Kidney (tissue), 14 donors: ENCODE measurements around the gene PLCD1. TPM values are rescaled to one million over a fixed set of nuclear protein-coding genes. Genes with fewer than 3 reads are reported as not detected.

Experiments
- DNase-seq, 5 donors: peaks; one replicate each; pipeline ENCODE4 v3.0.0-alpha.2; 2013 to 2020
- FAIRE-seq: peaks from 2 replicates; lab custom pipeline; 2012; peaks lifted over from hg19 to GRCh38; lab: Jason Lieb, UNC
- H3K27ac ChIP-seq, 2 donors: one replicate each; pipeline ENCODE4 v1.7.0; 2013; ENCODE audit warnings: low read depth in 2 of 2, low read length in 2 of 2, inconsistent platforms in 1 of 2
- H3K27me3 ChIP-seq: one replicate; pipeline ENCODE4 v1.7.1; 2013; ENCODE audit warnings: low read length, inconsistent platforms; ENCODE audit not compliant: control insufficient read depth, insufficient read depth
- H3K36me3 ChIP-seq, 3 donors: one replicate each; pipeline versions ENCODE4 v1.7.0 to v1.7.1; 2013; ENCODE audit warnings: low read length in 3 of 3, control low read depth in 1 of 3, inconsistent platforms in 1 of 3; ENCODE audit not compliant: insufficient read depth in 3 of 3, control insufficient read depth in 2 of 3
- H3K4me1 ChIP-seq, 3 donors: one replicate each; pipeline versions ENCODE4 v1.7.0 to v1.7.1; 2013; ENCODE audit warnings: low read length in 3 of 3, inconsistent platforms in 1 of 3, low read depth in 1 of 3; ENCODE audit not compliant: control insufficient read depth in 2 of 3, insufficient read depth in 2 of 3
- H3K4me3 ChIP-seq, 3 donors: one replicate each; pipeline versions ENCODE4 v1.7.0 to v1.8.1; 2013; ENCODE audit warnings: low read length in 3 of 3, control low read depth in 1 of 3, inconsistent platforms in 1 of 3
- H3K9ac ChIP-seq, 3 donors: one replicate each; pipeline versions ENCODE4 v1.7.0 to v1.7.1; 2013; ENCODE audit warnings: low read length in 3 of 3, control low read depth in 1 of 3, inconsistent platforms in 1 of 3
- H3K9me3 ChIP-seq, 3 donors: one replicate each; pipeline versions ENCODE4 v1.7.0 to v1.7.1; 2013; ENCODE audit warnings: low read length in 3 of 3, control low read depth in 1 of 3, inconsistent platforms in 1 of 3; ENCODE audit not compliant: control insufficient read depth in 2 of 3, insufficient read depth in 1 of 3
- CTCF ChIP-seq: IDR thresholded peaks from 3 replicates; pipeline ENCODE4 v1.5.1; 2012; ENCODE audit warnings: mild to moderate bottlenecking, moderate library complexity, borderline replicate concordance; ENCODE audit not compliant: insufficient read depth; ENCODE audit errors: extremely low read depth
- intact Hi-C: fragments of 100-400 bp; cut with DNase I; formaldehyde crosslinking; loops from one replicate; pipeline ENCODE4 v1.11.1; 2022
- polyA plus RNA-seq: library from polyadenylated mRNA; stranded (reverse); fragments of 350-450 nt; fragmentation: Illumina TruSeq; extraction: RNeasy Lipid Tissue Mini Kit (QIAGEN cat#74804); gene quantifications from one replicate; pipeline ENCODE4 v1.2.3, GENCODE V29; 2014; ENCODE audit warnings: low read depth, low replicate concordance; ENCODE audit not compliant: insufficient read depth
- total RNA-seq: library from RNA; stranded (reverse); fragmentation: NEBNext Ultra II Directional; extraction: Animal tissue kit (Norgen Biotek cat#: 25700); gene quantifications from one replicate; pipeline ENCODE4 v1.2.1, GENCODE V29; 2021
- donor health status: control.
- donor health status: control.
- donor health status: control.
- donor health status: control.
- donor health status: control.
- donor health status: DM: yes; HTN: yes; CAD: no.
- donor health status: Normal renal cell carcinoma (clear cell type).

The PLCD1 gene
- total and polyA plus RNA-seq, 2 donors from 2014 or later, result 39.1 to 50.0 TPM

- Histone ChIP-seq H3K4me1 (peaks cover 0 to 8% (median 0%) of the 10 kb centered on the region in 3 donors), H3K9me3 (no peaks in the 10 kb centered on the region), H3K36me3 (peaks cover 0 to 8% (median 3%) of the 10 kb centered on the region in 3 donors), H3K4me3 (no peak overlapping the region), H3K27me3 (no peaks in the 10 kb centered on the region), H3K9ac (no peak overlapping the region), H3K27ac (no peak overlapping the region)
- FAIRE-seq, result no peak
- intact Hi-C loops, result no loop called here
- no peak for TF ChIP-seq CTCF
- peak in 1 of 5 donors; percentile 85 for DNase-seq
These were observed 24.1 kb downstream of the PLCD1 start for GRCh38 chr3:38005076-38006020.

- no peak overlapping the region for H3K4me3 ChIP-seq
- DNase-seq, result peak in 4 of 5 donors; percentile 72 to 84 (median 77)
- H3K36me3 ChIP-seq, result peaks cover under 1 to 5% (median 2%) of the 10 kb centered on the region in 3 donors
- FAIRE-seq, result no peak
- H3K9ac ChIP-seq, result no peak overlapping the region
- intact Hi-C loops, result no loop called here
- no peaks in the 10 kb centered on the region for H3K9me3 ChIP-seq
- no peaks in the 10 kb centered on the region for H3K27me3 ChIP-seq
- H3K27ac ChIP-seq, result no peak overlapping the region
- peaks cover 0 to 8% (median 0%) of the 10 kb centered on the region in 3 donors for H3K4me1 ChIP-seq
- peak; percentile 76 for TF ChIP-seq CTCF
These were observed 24.9 kb downstream of the PLCD1 start for GRCh38 chr3:38004415-38005075.

- no peak overlapping the region for H3K27ac ChIP-seq
- H3K36me3 ChIP-seq, result peaks cover 3 to 5% (median 3%) of the 10 kb centered on the region in 3 donors
- intact Hi-C loops, result no loop called here
- no peaks in the 10 kb centered on the region for H3K9me3 ChIP-seq
- peaks cover 0 to 12% (median 0%) of the 10 kb centered on the region in 3 donors for H3K4me1 ChIP-seq
- H3K27me3 ChIP-seq, result no peaks in the 10 kb centered on the region
- H3K9ac ChIP-seq, result no peak overlapping the region
- DNase-seq (peak in 1 of 5 donors; percentile 65), FAIRE-seq (no peak)
- TF ChIP-seq CTCF, result no peak
- H3K4me3 ChIP-seq, result no peak overlapping the region
These were observed 25.5 kb downstream of the PLCD1 start for GRCh38 chr3:38003817-38004414.
